Stimulated activated CD8-positive, alpha-beta memory T cell treated with anti-CD3 and anti-CD28 coated beads, Interleukin-15, amount 100 ng/mL, for 1 hour (primary cell): ENCODE measurements around the gene SLIRP.
"Not testable (repeated sequence)": the region's sequence is repeated elsewhere in the genome, so short reads cannot be mapped to it uniquely, and the experiment has no call there.

Experiments
- DNase-seq: peaks from one replicate; pipeline ENCODE4 v3.0.0-alpha.2; 2020; ENCODE audit warnings: low read depth

Gene SLIRP

GRCh38 chr14:77707724-77708408 is at the start of gene SLIRP, which contains the start of gene ALKBH1:
SLIRP (plus strand) TSS chr14:77708103; CDS start chr14:77708112, 9 bp downstream.
ALKBH1 (minus strand) TSS chr14:77708023; CDS start chr14:77708004, 19 bp downstream.
- peak; percentile 82 for DNase-seq

- DNase-seq: no peak
Measured at GRCh38 chr14:77659831-77660230, 48.1 kb upstream of the SLIRP start.

- DNase-seq: no peak
Measured at GRCh38 chr14:77660754-77661153, 47.1 kb upstream of the SLIRP start.

DNA sequence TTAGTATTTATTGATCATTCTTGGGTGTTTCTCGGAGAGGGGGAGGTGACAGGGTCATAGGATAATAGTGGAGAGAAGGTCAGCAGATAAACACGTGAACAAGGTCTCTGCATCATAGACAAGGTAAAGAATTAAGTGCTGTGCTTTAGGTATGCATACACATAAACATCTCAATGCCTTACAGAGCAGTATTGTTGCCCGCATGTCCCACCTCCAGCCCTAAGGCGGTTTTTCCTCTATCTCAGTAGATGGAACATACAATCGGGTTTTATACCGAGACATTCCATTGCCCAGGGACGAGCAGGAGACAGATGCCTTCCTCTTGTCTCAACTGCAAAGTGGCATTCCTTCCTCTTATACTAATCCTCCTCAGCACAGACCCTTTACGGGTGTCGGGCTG is 46.3 kb upstream of the SLIRP start:
- DNase-seq: not testable (repeated sequence)

DNA sequence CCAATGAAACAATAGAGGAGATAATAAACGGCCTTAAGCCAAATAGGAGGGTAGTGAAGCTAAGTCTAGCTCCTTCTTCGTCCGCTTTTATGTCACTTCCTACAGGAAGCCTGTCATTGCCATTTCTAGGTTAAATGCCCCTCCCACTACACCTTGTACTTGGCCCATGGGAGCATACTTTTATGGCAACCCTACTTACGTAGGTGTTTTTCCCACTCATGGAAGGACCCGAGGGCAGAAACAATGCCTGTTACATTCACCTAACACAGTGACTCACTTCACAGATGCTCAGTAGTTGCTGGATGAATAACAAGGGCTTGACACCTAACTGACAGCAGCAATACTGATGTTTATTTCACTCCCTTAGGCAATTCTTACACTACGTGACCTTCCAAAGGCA is 44.6 kb upstream of the SLIRP start:
- no peak for DNase-seq

DNA sequence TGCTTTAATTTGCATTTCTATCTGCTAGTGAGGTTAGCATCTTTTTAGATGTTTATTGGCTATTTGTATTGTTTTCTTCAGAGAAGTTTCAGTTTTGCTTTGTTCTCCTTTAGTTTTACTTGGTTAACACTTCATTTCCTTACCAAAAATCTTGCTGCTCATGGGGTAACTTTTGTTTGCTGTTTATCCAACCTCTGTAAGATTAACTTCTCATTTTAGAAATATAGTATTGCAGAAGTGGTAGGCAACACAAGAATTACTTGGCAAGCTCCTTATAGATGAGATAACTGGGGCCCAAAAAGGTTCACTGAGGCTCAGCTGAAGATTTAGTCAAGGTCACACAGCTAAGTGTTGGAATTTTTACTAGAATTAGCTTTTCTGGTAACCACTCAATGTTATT is 40.6 kb upstream of the SLIRP start:
- no peak for DNase-seq

- no peak for DNase-seq
Measured at GRCh38 chr14:77673193-77673592, 34.7 kb upstream of the SLIRP start.

DNA sequence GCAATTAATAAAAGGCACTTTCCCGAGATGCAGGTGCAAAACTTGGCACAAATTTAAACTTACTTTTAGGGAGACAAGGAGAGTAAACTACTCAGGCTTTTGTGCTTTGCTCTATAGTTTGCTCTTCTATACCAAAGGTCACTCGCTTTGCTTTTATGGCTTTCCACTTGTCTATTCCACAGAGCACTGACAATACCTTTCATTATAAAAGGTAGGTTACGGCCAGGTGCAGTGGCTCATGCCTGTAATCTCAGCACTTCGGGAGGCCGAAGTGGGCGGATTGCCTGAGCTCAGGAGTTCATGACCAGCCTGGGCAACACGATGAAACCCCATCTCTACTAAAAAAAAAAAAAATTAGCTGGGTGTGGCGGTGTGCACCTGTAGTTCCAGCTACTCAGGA is 33.0 kb upstream of the SLIRP start:
- DNase-seq: no peak

- DNase-seq: no peak
Measured at GRCh38 chr14:77681196-77682157, 26.4 kb upstream of the SLIRP start.

- no peak for DNase-seq
Measured at GRCh38 chr14:77682158-77682553, 25.7 kb upstream of the SLIRP start.

DNA sequence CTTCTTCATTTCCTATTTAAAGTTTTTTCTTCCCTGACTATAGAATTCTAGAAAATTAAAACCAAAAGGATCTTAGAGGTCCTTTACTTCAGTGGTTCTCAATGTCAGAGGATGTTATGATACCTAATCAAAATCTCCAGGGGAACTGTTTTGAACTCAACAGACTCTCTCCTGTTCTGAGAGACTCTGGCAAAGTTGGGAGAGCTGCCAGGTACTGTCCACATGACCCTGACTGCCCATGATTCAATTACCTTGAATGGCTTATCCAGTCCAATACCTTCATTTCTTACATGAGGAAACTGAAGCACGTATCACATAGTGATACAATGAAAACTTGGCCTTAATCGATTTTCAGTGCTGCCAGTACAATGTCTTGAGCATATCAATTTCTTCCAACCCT is 16.6 kb upstream of the SLIRP start:
- no peak for DNase-seq

DNA sequence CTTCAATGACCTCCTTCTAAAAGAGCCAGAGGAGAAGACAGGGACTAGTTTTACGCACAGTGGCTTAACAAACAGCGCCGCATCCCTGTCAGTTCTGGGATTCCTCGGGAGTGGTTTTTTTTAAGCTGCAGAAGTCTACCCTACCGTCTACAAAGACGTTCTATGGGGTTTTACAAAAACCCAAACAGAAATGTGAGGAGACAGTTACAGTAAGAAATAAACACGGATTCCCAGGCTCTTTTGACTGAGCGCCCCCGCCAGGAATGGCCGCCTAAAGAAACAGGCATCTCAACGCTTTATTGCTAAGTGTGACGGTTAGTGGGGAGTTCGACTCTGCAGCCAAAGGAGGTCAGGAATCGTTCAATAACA is 564 bp upstream of the SLIRP start:
- no peak for DNase-seq

DNA sequence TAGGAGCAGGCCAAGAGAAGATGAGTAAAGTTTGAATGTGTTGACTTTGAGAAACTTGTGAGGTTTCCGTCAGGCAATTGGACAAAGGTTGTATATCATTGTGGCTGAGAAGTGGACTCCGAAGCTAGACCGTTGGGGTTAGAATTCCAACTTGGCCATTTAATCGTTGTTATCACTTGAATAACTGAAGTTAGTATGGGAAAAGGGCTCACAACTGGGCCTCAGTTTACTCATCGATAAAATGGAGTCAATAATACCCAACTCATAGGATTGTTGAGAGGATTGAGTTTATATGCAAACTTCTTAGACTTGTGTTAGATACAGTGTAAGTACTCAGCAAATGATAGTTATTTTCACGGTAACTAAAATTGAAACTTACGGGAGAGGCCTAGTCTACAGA is 846 bp downstream of the SLIRP start:
- DNase-seq: no peak

DNA sequence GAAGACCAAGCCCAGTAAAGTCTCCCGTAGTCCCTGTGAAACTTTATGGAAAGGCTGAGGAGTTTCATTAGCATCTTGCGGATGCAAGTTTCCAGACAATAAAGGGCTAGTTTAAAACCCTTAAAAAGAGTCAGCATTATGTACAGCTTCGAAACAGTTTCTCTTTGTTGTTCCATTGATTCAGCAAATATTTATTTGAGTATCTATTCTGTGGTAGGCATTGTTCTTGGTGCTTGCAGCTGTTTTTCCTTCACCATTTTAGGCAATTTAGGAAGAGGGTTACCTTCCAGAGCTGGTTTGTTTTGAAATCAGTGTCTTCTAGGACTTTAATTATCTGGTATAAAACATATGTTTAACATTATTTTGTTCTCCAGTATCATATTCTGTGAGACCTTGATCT is 1.5 kb downstream of the SLIRP start:
- DNase-seq: no peak

DNA sequence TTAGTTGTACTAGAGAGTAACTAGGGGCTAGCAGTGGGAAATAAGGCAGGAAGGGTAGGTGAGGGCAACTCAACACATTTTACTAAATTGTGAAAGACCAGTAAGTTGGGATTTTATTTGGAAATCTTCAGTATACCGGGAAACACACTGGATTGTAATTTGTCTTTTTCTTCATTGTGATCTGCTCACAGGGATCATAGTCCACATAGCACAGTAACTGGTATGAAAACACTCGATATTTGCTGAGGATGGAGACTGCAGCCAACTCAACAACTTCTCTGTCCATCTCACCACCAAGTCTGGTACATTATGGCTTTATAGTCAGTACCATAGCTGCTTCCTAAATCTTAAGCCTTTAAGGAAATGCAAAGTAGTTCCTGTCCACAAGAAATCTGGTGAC is 2.5 kb downstream of the SLIRP start:
- DNase-seq: no peak

- no peak for DNase-seq
Measured at GRCh38 chr14:77714926-77715325, 7.0 kb downstream of the SLIRP start.

DNA sequence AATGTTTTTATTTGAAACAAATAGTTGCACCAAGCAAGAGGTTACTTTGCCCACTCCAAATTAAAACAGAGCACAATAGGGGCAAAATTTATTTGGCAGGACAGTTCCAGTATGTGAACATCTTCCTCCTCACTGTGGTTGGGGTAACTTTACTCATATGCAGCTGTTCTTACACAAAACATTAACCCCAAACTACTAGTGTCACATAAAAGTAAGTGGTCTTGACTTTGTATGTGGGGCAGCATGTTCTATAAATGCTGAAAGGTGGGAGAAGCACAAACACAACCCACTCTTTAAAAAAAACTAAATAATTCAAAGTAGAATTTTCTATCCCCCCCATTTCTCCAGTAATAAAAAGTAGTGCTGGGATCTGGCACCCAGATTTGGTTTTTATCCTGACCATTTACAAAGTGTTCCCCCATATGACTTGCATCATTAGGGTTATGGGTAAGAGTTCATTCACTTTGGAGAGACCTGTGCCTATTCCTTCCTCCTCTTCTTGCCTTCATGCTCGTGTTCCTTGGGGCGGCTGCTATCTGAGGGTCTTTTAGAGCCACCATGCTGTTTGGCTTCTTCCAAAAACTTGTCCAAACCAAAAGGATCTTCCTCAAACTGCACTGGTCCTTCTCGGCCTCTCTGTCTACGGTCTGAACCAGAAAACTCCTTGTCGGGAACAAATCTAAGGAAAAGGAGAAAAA is 9.9 kb downstream of the SLIRP start:
- no peak for DNase-seq

DNA sequence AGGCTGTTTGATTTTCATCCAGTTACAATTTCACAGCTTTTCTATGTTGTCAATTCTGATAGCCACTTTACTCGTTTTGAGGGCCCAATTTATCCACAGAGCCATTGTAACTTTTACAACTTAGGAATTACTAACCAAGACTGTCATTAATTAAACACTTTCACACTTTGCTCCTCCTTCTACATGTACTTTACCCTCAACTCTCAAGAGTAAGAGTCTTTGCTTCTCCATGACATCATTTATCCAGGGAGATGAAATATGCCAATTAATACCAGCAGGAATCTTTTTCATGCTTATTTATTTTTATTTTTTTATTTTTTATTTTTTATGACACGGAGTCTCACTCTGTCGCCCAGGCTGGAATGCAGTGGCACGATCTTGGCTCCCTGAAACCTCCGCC is 13.5 kb downstream of the SLIRP start:
- DNase-seq: no peak

- DNase-seq: no peak
Measured at GRCh38 chr14:77722301-77722700, 14.4 kb downstream of the SLIRP start.

GRCh38 chr14:77730976-77731497 is 23.1 kb downstream of the SLIRP start:
- DNase-seq: no peak

DNA sequence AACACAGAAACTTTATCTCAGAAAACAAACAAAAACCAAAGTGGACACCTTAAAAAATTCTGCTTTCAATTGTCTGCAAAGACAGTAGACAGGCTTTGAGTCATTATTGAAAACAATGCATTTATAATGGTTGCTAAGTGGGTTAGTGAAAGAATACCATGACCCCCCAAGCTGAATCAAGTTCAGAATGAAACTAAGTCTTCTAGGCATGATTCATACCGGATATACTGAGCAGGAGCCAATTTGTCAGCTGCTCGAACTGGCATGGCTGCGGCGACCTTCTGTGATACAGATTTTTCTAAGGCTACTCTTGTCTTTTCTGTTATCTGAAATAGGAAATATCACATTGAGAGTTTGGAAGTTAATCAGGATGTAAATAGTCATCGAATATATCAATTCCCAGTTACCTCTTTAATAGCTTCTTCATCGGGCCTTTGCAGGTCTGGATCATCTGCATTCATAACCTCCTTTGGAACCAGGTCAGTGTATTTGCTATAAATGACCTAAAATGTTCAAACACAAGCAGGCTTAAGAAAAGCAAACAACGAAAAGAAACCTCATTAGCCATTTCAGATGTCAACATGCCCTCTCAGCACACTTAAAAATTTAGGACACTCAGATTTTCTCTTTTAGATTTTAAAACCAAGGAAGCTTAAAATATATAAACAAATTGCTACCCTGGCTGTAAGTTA is 30.8 kb downstream of the SLIRP start:
- DNase-seq: no peak

GRCh38 chr14:77741438-77741837 is 33.5 kb downstream of the SLIRP start:
- DNase-seq: no peak
